Omental fat pad (tissue), 4 donors: ENCODE data around the gene DNAI4. TPM values are rescaled to one million over a fixed set of nuclear protein-coding genes. Genes with fewer than 3 reads are reported as not detected.
A peak's percentile ranks its signal among the peaks of the same experiment; 100 is the strongest.

ENCODE experiments used
- ATAC-seq: fragments of 150-250 bp; one replicate; pipeline ENCODE4 v1.9.1; 2016; ENCODE audit warnings: mild to moderate bottlenecking, moderate library complexity; ENCODE audit not compliant: low FRiP score
- DNase-seq: peaks from one replicate; pipeline ENCODE4 v3.0.0-alpha.2; 2019; ENCODE audit warnings: low spot score
- total RNA-seq, 4 donors: library from RNA; depleted of rRNA; stranded (reverse); fragments of >200 nt; gene quantifications; one replicate each; pipeline ENCODE4 v1.1.0, GENCODE V29; 2016
- TF ChIP-seq, protein P1 (sequence below), 3 donors: fragments of 450-650 bp; IDR thresholded peaks; one replicate each; pipeline ENCODE4 v1.5.1; 2016 to 2017; ENCODE audit warnings: antibody characterized with exemption in 3 of 3, mild to moderate bottlenecking in 3 of 3, moderate library complexity in 2 of 3

The DNAI4 gene
- total RNA-seq, 4 donors from 2014 or later: 2.8 to 8.8 (median 4.7) TPM

DNA sequence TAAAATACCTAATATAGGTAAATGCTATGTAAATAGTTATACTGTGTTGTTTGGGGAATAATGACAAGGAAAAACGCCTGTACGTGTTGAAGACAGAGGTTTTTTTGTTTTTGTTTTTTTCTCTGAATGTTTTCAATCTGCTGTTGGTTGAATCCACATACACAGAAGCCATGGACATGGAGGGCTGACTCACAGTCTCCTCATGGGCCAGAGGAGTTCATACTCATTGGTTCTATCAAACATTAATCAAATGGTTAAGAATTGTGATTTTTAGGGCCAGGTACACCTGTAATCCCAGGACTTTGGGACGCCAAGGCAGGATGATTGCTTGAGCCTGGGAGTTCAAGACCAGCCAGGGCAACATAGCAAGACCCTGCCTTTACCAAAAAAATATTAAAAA is 20.7 kb upstream of the DNAI4 start:
- DNase-seq (no peak), ATAC-seq (no peak)
- TF ChIP-seq, protein P1, sequence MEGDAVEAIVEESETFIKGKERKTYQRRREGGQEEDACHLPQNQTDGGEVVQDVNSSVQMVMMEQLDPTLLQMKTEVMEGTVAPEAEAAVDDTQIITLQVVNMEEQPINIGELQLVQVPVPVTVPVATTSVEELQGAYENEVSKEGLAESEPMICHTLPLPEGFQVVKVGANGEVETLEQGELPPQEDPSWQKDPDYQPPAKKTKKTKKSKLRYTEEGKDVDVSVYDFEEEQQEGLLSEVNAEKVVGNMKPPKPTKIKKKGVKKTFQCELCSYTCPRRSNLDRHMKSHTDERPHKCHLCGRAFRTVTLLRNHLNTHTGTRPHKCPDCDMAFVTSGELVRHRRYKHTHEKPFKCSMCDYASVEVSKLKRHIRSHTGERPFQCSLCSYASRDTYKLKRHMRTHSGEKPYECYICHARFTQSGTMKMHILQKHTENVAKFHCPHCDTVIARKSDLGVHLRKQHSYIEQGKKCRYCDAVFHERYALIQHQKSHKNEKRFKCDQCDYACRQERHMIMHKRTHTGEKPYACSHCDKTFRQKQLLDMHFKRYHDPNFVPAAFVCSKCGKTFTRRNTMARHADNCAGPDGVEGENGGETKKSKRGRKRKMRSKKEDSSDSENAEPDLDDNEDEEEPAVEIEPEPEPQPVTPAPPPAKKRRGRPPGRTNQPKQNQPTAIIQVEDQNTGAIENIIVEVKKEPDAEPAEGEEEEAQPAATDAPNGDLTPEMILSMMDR (IDR thresholded peaks at IDR 0.05): no peak

DNA sequence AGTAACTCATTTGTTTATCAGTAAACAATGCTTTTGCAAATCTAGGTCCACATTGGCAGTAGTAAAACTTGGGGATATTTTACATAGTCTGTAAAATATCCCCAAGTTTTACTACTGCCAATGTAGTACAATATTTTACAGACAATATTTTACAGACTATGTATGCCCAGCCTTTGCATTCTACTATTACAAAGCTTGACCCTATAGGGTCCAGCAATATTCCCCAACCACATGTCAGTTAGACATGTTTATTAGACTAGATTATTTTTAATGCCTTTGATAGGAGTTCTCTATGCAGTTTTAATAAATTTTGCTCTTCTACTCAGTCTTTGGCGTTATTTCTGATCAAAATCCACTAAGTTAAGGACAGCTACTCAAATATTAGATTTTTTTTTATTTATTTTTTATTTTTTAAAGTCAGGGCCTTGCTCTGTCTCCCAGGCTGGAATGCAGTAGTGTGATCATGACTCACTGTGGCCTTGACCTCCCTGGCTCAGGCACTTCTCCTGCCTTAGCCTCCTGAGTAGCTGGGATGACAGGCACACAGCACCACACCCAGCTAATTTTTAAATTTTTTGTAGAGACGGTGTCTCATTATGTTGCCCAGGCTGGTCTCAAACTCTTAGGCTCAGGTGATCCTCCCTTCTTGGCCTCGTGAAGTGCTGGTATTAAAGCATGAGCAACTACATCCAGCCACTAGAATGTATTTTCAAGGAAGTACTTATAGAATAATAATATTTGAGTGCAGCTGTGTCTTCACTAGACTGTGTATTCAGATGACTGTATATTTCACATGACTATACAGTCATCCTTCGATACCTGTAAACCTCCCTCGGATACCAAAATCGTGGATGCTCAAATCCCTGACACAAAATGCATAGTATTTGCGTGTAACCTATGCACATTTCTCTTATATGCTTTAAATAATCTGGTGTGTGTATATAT is 19.9 kb upstream of the DNAI4 start:
- TF ChIP-seq, protein P1 (IDR thresholded peaks at IDR 0.05): no peak
- DNase-seq (no peak), ATAC-seq (peak; percentile 99)

DNA sequence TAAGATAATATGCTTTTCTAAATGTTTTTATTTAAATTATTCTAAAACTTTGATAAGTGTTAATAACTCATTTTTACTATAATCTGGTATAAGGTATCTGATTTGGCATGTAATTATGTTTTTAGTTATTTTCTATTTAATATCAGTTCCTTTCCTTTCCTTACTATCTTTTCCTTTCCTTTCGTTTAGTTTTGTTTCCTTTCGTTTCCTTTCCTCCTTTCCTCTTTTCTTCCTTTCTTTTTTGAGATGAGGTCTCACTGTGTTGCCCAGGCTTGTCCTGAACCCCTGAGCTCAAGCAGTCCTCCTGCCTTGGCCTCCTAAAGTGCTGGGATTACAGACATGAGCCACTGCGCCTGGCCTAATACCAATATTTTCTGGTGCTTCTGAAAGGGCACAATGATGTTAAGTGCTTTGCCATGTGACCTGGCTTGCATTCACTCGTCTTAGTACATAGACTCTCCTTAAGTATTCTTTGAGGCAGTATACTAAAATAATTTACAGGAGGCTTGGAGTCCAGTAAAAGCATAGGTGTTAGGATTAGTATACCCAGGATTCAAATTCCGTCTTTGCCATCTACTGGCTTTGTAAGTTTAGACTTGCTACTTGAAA is 18.8 kb upstream of the DNAI4 start:
- DNase-seq (no peak), ATAC-seq (no peak)
- TF ChIP-seq, protein P1 (IDR thresholded peaks at IDR 0.05): no peak

DNA sequence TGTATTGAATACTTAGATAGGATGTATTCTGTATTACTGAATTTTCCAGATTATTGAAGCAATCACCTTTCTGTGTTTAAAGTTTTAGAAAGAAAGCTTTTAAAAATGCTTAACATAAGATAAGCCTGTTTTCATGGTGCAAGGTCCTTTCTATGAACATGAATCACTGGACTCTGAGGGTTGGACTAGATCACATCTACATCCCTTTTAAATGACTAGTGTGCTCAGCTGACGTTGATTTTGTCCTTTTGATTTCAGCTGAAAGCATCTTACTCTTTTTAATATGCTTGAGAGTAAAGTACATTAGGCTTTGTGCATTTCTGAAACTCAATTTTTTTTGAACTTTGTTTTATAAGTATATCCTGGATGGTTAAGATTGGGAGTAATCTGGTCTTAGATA is 16.3 kb upstream of the DNAI4 start:
- TF ChIP-seq, protein P1 (IDR thresholded peaks at IDR 0.05): no peak
- no peak for ATAC-seq
- no peak for DNase-seq

DNA sequence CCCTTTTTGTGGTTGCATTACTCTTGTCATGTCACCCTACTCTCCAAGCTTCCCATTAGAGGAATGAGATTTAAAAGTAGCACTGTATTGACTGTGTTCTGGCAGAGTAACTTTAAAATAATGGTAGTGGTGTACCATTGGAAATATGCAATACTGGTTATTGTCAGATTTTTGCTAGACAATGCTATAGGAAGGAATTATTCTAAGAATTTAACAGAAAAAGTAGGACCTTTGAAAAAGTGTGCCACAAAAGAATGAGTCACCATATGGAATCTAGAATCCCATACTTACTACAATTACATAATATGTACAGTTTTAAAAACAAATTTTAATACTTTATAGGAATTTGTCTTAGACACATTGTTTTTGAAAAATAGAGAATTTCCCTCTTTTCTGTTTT is 14.0 kb upstream of the DNAI4 start:
- TF ChIP-seq, protein P1 (IDR thresholded peaks at IDR 0.05): no peak
- ATAC-seq (no peak), DNase-seq (no peak)

DNA sequence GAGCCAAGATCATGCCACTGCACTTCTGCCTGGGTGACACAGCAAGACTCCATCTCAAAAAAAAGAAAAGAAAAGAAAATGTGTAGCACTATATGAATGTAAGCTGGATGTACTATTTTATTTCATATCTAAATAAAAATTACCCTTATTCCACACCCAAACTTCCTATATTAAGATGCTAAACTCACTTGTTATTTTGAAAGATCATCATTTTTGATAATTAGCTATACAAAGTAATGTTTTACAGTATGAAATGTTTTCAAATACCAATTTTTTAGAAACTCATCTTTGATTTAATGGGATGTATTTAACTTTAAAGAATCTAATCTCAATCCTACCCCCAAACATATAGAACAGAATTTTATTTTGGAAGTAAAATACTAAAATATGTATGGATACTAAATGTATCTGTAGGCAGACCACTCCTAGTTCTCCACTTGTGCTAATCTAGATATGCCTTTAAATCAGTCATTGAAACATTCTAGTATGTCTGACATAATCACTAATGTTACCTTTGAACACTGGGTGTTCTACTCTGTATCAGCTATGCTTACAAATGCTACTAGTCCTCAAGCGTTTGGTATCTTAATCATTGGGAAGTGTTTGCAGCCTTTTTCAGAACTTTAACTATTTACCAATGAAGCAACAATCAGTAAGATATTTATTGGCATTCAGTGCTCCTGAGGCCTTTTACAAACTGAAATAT is 13.0 kb upstream of the DNAI4 start:
- TF ChIP-seq, protein P1 (IDR thresholded peaks at IDR 0.05): no peak
- DNase-seq (no peak), ATAC-seq (no peak)
